ENCODE results near the gene CDH7.

CDH7 gene

DNA sequence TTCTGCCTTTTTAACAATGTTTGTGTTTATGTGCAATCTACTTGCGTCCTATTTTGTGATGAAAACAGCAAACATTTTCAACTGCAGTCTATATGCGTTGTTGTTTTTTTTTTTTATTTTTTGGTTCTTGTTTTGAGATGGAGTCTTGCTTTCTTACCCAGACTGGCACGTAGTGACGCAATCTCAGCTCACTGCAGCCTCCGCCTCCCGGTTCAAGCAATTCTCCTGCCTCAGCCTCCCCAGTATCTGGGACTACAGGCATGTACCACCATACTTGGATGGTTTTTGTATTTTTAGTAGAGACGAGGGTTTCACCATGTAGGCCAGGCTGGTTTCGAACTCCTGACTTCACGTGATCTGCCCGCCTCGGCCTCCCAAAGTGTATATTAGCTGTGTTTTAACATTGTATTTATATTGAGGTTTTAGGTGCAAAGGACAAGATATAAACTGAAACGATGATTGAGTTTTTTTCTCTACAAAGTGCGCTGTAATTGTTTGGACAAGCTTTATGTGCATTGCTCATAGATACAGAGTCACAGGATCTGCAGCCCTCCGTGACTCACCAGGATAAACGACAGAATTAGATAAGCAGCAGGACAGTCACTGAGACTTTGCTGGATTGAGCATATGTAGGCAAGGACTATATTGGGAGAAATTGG, 17.4 kb downstream of the CDH7 start:
- H3K9me3 ChIP-seq = no peaks in the 10 kb centered on the region
- TF ChIP-seq, protein P1, sequence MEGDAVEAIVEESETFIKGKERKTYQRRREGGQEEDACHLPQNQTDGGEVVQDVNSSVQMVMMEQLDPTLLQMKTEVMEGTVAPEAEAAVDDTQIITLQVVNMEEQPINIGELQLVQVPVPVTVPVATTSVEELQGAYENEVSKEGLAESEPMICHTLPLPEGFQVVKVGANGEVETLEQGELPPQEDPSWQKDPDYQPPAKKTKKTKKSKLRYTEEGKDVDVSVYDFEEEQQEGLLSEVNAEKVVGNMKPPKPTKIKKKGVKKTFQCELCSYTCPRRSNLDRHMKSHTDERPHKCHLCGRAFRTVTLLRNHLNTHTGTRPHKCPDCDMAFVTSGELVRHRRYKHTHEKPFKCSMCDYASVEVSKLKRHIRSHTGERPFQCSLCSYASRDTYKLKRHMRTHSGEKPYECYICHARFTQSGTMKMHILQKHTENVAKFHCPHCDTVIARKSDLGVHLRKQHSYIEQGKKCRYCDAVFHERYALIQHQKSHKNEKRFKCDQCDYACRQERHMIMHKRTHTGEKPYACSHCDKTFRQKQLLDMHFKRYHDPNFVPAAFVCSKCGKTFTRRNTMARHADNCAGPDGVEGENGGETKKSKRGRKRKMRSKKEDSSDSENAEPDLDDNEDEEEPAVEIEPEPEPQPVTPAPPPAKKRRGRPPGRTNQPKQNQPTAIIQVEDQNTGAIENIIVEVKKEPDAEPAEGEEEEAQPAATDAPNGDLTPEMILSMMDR (IDR thresholded peaks at IDR 0.05) = no peak
- intact Hi-C loops (cut with DNase I; ENCODE audit: low total_unique reads) = no loop called here

DNA sequence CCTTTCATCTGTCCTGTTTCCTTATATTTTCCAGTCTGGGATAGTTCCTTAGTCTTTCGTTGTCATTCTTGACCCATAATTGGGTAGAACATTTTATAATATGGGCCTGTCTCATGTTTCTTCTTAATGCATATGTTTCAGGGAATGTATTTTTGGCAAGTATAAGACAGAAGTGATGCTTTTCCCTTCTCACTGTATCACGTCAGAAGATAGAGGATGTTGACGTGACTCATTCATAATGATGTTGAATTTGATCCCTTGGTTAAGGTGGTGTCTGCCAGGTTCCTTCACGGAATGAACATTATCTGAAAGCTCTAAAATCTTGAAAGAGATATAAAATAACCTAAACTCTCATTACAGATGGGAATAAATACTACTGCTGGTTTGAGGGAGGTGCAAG, 18.8 kb downstream of the CDH7 start:
- Histone ChIP-seq H3K27ac (no peak overlapping the region), H3K4me3 (no peak overlapping the region), H3K36me3 (no peaks in the 10 kb centered on the region), H3K9me3 (no peaks in the 10 kb centered on the region), H3K27me3 (no peaks in the 10 kb centered on the region), H3K4me1 (no peaks in the 10 kb centered on the region)
- intact Hi-C loops (cut with DNase I; ENCODE audit: low total_unique reads) = no loop called here
- DNase-seq = no peak
- TF ChIP-seq, protein P1 (IDR thresholded peaks at IDR 0.05) = no peak

More for the DNA sequence above, 17.4 kb downstream of the CDH7 start:
- DNase-seq = no peak
- Histone ChIP-seq H3K4me3 (no peak overlapping the region), H3K4me1 (no peaks in the 10 kb centered on the region), H3K27me3 (no peaks in the 10 kb centered on the region), H3K27ac (no peak overlapping the region), H3K36me3 (no peaks in the 10 kb centered on the region)

DNA sequence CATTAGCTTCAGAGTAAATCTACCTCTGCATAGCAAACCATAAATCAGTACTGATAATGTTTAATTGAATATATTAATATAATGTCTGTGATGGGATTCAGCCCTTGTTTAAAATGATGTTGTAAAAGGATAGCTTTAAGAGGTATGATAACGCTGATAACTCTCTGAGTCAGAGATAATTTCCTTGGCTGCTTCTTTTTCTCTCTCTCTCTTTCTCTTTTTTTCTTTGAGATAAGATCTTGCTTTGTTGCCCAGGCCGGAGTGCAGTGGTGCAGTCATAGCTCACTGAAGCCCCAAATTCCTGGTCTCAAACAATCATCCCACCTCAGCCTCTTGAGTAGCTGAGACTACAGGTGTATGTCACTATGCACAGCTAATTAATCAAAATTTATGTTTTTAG, 35.7 kb downstream of the CDH7 start:
- Histone ChIP-seq H3K36me3 (no peaks in the 10 kb centered on the region), H3K9me3 (no peaks in the 10 kb centered on the region), H3K4me1 (no peaks in the 10 kb centered on the region), H3K27me3 (no peaks in the 10 kb centered on the region), H3K4me3 (no peak overlapping the region), H3K27ac (no peak overlapping the region)
- DNase-seq = no peak
- TF ChIP-seq, protein P1 (IDR thresholded peaks at IDR 0.05) = no peak
- intact Hi-C loops (cut with DNase I; ENCODE audit: low total_unique reads) = no loop called here

DNA sequence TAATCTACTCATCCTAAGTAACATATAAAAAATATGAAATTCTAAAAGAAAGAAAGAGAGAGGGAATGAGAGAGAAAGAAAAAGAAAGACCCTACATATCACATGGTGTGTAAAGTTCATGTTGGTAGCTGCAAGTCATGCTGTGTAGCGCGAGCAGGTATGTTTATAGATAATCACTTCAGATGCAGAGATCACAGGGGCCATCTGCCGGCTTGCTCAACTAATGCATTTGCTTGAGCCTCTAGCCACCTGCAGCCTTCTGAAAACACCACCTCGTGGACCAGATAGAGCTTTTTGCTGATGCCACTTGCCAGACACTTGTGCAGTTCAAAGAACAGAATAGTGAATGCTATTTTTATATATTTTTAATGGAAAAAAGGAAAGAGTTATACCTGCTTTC, 37.6 kb downstream of the CDH7 start:
- Histone ChIP-seq H3K27ac (no peak overlapping the region), H3K9me3 (no peaks in the 10 kb centered on the region), H3K27me3 (no peaks in the 10 kb centered on the region), H3K4me3 (no peak overlapping the region), H3K36me3 (no peaks in the 10 kb centered on the region), H3K4me1 (no peaks in the 10 kb centered on the region)
- TF ChIP-seq, protein P1 (IDR thresholded peaks at IDR 0.05) = no peak
- intact Hi-C loops (cut with DNase I; ENCODE audit: low total_unique reads) = no loop called here
- DNase-seq = no peak

DNA sequence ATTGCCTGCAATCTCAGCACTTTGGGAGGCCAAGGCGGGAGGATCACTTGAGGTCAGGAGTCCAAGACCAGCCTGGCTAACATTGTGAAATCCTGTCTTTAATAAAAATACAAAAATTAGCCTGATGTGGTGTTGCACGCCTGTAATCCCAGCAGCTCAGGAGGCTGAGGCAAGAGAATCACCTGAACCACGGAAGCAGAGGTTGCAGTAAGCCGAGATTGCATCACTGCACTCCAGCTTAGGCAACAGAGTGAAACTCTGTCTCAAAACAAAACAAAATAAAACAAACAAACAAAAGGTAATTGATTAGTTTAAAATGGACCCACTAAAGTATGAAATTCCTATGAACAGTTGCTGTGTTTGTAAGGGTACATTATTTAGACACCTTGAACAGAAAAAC, 39.8 kb downstream of the CDH7 start:
- Histone ChIP-seq H3K4me3 (no peak overlapping the region), H3K9me3 (no peaks in the 10 kb centered on the region), H3K27me3 (no peaks in the 10 kb centered on the region), H3K36me3 (no peaks in the 10 kb centered on the region), H3K4me1 (no peaks in the 10 kb centered on the region), H3K27ac (no peak overlapping the region)
- intact Hi-C loops (cut with DNase I; ENCODE audit: low total_unique reads) = no loop called here
- DNase-seq = no peak
- TF ChIP-seq, protein P1 (IDR thresholded peaks at IDR 0.05) = no peak

DNA sequence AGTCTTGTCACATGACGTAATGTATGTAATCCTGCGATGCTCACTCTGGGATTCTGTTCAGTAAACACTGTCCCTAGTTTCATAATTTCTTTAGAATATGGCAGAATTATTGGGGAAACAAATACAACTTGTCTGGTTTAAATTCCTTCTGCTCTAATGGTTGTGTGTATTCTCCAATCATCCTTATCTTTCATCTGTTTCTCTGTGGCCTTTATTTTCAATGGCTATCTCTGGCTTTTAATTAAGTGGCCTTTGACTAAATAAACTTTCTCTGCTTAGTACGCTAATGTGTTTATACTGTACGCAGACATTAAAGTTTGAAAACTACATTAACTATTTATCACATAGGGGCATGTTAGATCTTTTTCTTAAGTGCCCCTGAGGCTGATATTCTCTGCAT, 40.9 kb downstream of the CDH7 start:
- TF ChIP-seq, protein P1 (IDR thresholded peaks at IDR 0.05) = no peak
- H3K4me1 ChIP-seq = no peaks in the 10 kb centered on the region
- no peak overlapping the region for H3K27ac ChIP-seq
- H3K4me3 ChIP-seq = no peak overlapping the region
- no peak for DNase-seq
- intact Hi-C loops (cut with DNase I; ENCODE audit: low total_unique reads) = no loop called here
- no peaks in the 10 kb centered on the region for H3K36me3 ChIP-seq
- no peaks in the 10 kb centered on the region for H3K27me3 ChIP-seq
- no peaks in the 10 kb centered on the region for H3K9me3 ChIP-seq

All from tibial artery (tissue), 4 donors.